Kidney epithelial cell (primary cell): Measurements from ENCODE around the gene RIMS1. TPM values are rescaled to one million over a fixed set of nuclear protein-coding genes. Genes with fewer than 3 reads are reported as not detected.

Source experiments
- DNase-seq: peaks from one replicate; pipeline ENCODE4 v3.0.0-alpha.2; 2010; ENCODE audit warnings: low read depth
- H3K27me3 ChIP-seq: 2 replicates; pipeline ENCODE4 v1.6.0; 2011; ENCODE audit warnings: low read length; ENCODE audit not compliant: control insufficient read depth, insufficient read depth
- H3K36me3 ChIP-seq: 2 replicates; pipeline ENCODE4 v1.5.1; 2011; ENCODE audit warnings: low read length; ENCODE audit not compliant: control insufficient read depth, insufficient read depth
- H3K4me3 ChIP-seq: 2 replicates; pipeline ENCODE4 v1.5.1; 2011; ENCODE audit warnings: low read depth, mild to moderate bottlenecking, control low read depth, low read length
- total RNA-seq: library from RNA; depleted of rRNA; stranded (reverse); fragments of >200 nt; gene quantifications from 2 replicates; pipeline ENCODE4 v1.2.3, GENCODE V29; 2015
- TF ChIP-seq, protein P1 (sequence below): IDR thresholded peaks from 2 replicates; pipeline ENCODE4 v1.5.1; 2011; ENCODE audit warnings: mild to moderate bottlenecking, moderate library complexity, low read length, control low read depth, inconsistent platforms; ENCODE audit not compliant: insufficient read depth, poor library complexity, severe bottlenecking

Gene RIMS1
- total RNA-seq, 1 donor from 2014 or later = 0.38 TPM

DNA sequence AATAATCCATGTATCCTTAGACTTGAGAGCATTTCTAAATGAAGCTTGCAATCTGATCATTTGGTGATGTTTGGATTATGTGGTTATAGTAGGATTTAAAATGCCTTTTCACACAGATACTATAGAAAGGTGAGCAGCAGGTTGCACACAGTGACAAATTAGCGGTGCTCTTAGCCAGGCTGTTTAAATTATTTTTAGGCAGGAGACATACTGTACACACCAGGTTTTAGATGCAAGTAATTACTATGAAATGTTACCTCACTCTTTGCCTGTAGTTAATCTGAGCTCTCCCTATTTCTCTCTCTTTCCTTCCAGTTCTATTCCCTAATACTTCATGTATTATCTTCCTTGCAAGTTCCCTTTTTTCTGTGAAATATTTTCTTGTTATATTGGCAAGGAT is 191.7 kb downstream of the RIMS1 start:
- TF ChIP-seq, protein P1, sequence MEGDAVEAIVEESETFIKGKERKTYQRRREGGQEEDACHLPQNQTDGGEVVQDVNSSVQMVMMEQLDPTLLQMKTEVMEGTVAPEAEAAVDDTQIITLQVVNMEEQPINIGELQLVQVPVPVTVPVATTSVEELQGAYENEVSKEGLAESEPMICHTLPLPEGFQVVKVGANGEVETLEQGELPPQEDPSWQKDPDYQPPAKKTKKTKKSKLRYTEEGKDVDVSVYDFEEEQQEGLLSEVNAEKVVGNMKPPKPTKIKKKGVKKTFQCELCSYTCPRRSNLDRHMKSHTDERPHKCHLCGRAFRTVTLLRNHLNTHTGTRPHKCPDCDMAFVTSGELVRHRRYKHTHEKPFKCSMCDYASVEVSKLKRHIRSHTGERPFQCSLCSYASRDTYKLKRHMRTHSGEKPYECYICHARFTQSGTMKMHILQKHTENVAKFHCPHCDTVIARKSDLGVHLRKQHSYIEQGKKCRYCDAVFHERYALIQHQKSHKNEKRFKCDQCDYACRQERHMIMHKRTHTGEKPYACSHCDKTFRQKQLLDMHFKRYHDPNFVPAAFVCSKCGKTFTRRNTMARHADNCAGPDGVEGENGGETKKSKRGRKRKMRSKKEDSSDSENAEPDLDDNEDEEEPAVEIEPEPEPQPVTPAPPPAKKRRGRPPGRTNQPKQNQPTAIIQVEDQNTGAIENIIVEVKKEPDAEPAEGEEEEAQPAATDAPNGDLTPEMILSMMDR = no peak
- Histone ChIP-seq H3K4me3 (no peak overlapping the region), H3K27me3 (no peaks in the 10 kb centered on the region), H3K36me3 (no peaks in the 10 kb centered on the region)
- no peak for DNase-seq

DNA sequence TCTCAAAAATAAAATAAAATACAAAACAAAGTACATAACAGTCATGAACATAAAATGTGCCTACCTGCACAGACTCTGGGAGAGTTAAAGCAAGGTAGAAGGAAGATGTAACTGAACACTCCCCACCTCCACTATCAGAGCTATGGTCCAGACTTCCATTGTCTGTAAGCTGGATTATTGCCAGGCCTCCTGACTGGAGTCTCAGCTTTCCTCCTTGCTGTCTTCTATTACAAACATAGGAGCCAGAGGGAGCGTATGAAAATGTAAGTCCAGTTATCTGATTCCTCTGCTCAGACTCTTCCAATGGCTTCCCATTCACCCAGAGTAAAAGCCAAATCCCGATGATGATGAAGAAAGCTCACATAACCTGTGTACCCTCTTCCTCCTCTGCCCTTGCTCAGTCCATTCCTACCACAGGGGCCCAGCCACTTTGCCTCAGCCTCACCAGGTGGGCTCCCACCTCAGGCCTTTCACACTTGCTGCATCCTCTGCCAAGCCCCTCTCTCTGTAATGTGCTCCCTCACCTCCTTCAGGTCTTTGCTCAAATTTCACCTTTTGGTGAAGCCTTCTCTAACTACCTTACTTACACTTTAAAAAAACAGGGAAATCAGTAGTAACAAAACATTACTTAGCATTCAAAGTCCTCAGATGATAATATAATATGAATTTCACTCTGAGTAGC is 194.1 kb downstream of the RIMS1 start:
- TF ChIP-seq, protein P1 = no peak
- H3K27me3 ChIP-seq = no peaks in the 10 kb centered on the region
- no peak overlapping the region for H3K4me3 ChIP-seq
- DNase-seq = no peak
- no peaks in the 10 kb centered on the region for H3K36me3 ChIP-seq

DNA sequence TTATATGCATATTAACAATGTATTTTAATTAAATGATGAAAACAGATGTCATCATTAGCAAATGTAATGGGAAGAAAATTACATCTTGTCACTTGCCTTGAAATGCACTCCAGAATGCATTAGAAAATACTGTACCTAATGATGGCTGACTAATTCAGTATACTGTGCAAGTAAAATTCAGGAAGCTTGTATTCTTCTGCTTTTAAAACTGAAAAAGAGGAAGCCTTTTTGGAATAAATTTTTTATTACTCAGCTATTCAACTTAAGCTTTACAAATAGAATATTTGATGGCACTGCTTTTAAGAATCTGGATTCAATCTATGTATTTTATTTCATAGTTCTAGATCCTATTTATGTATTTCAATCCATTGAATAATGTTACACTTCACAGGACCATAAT is 195.5 kb downstream of the RIMS1 start:
- no peak for DNase-seq
- Histone ChIP-seq H3K27me3 (no peaks in the 10 kb centered on the region), H3K36me3 (no peaks in the 10 kb centered on the region), H3K4me3 (no peak overlapping the region)
- TF ChIP-seq, protein P1 = no peak

DNA sequence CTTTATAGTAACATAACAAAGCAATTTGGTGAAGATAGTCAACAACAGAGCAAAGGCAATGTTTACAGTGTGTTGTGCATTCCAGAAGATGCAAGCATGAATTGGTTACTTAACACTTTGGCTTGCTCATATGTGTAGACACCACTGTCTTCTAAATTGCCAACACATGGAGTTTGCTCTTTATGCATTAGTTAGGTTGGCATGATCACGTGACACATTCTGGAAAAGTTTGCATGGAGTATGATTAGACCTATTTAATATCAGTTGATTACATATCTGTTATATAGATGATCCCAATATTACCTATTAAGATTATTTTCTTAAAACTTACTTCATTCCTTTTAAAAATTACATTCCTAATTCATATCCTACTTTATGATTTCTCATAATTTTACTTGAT is 197.6 kb downstream of the RIMS1 start:
- no peaks in the 10 kb centered on the region for H3K27me3 ChIP-seq
- TF ChIP-seq, protein P1 = no peak
- no peak for DNase-seq

DNA sequence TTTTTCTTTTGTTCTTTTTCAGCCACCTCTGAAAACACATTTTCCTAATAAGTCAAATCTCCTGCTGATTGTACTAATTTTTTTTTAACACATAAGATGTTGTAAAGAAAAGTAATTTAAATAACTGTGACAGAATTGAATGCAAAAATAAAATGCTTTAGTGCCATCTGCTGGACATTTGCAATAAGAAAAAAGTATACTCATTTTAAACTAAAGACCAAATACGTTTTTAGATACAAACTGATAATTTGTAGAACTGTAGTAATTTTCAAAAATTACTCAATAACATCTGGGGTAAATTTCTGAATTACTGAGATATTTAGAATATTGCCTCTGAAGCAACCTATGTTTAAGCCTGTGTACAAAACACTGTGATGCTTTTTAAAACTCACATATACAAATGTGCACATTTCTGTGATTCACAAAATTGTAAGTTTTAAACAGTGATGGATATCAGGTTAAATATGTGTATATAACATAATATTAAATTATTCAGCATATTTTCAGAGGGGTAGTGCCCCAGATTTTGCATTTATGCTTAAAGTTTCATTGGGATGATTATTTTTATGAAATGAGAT is 198.7 kb downstream of the RIMS1 start:
- no peak for DNase-seq
- no peaks in the 10 kb centered on the region for H3K36me3 ChIP-seq
- no peak overlapping the region for H3K4me3 ChIP-seq
- TF ChIP-seq, protein P1 = no peak
- no peaks in the 10 kb centered on the region for H3K27me3 ChIP-seq

More for the DNA sequence above, 197.6 kb downstream of the RIMS1 start:
- H3K36me3 ChIP-seq = no peaks in the 10 kb centered on the region
- no peak overlapping the region for H3K4me3 ChIP-seq

DNA sequence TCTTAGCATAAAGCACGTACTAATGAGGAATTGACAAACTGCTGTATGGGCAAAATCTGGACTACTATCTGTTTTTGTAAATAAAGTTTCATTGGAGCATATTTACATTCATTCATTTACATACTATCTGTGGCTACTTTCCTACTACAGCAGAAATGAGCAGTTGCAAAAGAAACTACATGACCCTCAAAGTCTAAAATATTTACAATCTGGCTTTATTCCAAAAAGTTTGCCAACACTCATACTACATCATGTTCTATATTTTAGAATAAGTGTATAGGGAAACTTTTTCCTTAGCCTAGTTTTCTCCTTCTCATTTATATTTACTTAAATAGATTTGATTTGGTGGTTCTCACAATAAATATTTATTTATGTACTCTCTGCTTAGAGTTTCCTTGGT is 208.2 kb downstream of the RIMS1 start:
- DNase-seq = no peak
- Histone ChIP-seq H3K4me3 (no peak overlapping the region), H3K27me3 (no peaks in the 10 kb centered on the region), H3K36me3 (no peaks in the 10 kb centered on the region)
- TF ChIP-seq, protein P1 = no peak
